Measurements from ENCODE around the gene ANKS1B. TPM values are rescaled to one million over a fixed set of nuclear protein-coding genes. Genes with fewer than 3 reads are reported as not detected.

Gene ANKS1B
- total RNA-seq, 1 donor from 2014 or later: 2.3 TPM

- H3K4me3 Mint-ChIP-seq (ENCODE audit: unreplicated experiment): no peak overlapping the region
- H3K27ac Mint-ChIP-seq (ENCODE audit: unreplicated experiment): no peak overlapping the region
- TF ChIP-seq, protein P1, sequence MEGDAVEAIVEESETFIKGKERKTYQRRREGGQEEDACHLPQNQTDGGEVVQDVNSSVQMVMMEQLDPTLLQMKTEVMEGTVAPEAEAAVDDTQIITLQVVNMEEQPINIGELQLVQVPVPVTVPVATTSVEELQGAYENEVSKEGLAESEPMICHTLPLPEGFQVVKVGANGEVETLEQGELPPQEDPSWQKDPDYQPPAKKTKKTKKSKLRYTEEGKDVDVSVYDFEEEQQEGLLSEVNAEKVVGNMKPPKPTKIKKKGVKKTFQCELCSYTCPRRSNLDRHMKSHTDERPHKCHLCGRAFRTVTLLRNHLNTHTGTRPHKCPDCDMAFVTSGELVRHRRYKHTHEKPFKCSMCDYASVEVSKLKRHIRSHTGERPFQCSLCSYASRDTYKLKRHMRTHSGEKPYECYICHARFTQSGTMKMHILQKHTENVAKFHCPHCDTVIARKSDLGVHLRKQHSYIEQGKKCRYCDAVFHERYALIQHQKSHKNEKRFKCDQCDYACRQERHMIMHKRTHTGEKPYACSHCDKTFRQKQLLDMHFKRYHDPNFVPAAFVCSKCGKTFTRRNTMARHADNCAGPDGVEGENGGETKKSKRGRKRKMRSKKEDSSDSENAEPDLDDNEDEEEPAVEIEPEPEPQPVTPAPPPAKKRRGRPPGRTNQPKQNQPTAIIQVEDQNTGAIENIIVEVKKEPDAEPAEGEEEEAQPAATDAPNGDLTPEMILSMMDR (IDR thresholded peaks at IDR 0.05): no peak
- H3K27me3 Mint-ChIP-seq (ENCODE audit: low read depth): no peaks in the 10 kb centered on the region
- no peaks in the 10 kb centered on the region for H3K4me1 Mint-ChIP-seq (ENCODE audit: low read depth)
- DNase-seq (ENCODE audit: low spot score): no peak
- H3K36me3 Mint-ChIP-seq (ENCODE audit: low read depth): no peaks in the 10 kb centered on the region
- peaks cover 5% of the 10 kb centered on the region for H3K9me3 Mint-ChIP-seq (ENCODE audit: low read depth)
Measured at GRCh38 chr12:99282624-99283023, 702.1 kb downstream of the ANKS1B start.

DNA sequence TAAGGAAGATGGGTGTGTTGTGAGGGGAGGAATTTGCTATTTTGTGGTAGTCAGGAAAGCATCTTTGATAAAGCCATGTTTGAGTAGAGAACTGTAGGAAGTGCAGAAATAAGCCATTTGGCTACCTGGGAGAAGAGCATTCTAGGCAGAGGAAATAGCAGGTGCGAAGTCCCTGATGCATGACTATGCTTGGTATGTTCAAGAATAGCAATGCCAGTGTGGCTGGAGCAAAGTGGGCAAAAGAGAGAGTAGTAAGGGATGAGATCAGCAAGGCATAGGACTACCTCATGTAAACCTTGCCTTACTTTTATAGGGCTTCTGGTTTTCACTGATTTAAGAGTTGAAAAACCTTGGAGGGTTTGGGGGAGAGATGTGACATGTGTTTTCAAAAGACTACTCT is 702.6 kb downstream of the ANKS1B start:
- TF ChIP-seq, protein P1 (IDR thresholded peaks at IDR 0.05): no peak
- H3K4me3 Mint-ChIP-seq (ENCODE audit: unreplicated experiment): no peak overlapping the region
- H3K27me3 Mint-ChIP-seq (ENCODE audit: low read depth): no peaks in the 10 kb centered on the region

DNA sequence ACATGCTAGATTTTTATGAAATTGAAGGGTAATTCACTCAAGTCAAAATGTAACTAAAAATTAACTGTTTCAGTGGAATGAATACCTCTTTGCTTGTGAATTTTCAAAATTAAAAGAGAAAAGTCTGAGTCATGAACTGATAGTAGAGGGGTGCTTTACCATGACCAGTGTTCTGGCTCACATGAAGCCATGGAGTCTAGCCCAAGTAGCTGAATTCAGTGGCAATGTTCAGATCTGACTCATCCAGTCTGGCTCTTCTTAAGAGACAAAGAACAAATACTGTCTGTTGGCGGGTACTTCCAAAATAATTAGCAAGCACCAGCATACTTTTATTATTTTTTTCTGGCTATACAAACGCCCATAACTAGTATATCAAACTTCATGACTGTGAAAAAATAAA is 703.5 kb downstream of the ANKS1B start:
- Mint-ChIP-seq H3K4me1 (ENCODE audit: low read depth) (no peaks in the 10 kb centered on the region), H3K27ac (ENCODE audit: unreplicated experiment) (no peak overlapping the region), H3K4me3 (ENCODE audit: unreplicated experiment) (no peak overlapping the region), H3K27me3 (ENCODE audit: low read depth) (no peaks in the 10 kb centered on the region), H3K36me3 (ENCODE audit: low read depth) (no peaks in the 10 kb centered on the region), H3K9me3 (ENCODE audit: low read depth) (peaks cover 5% of the 10 kb centered on the region)
- TF ChIP-seq, protein P1 (IDR thresholded peaks at IDR 0.05): no peak
- no peak for DNase-seq (ENCODE audit: low spot score)

More for the DNA sequence above, 702.6 kb downstream of the ANKS1B start:
- Mint-ChIP-seq H3K36me3 (ENCODE audit: low read depth) (no peaks in the 10 kb centered on the region), H3K9me3 (ENCODE audit: low read depth) (peaks cover under 1% of the 10 kb centered on the region), H3K27ac (ENCODE audit: unreplicated experiment) (no peak overlapping the region), H3K4me1 (ENCODE audit: low read depth) (no peaks in the 10 kb centered on the region)
- DNase-seq (ENCODE audit: low spot score): no peak

- DNase-seq (ENCODE audit: low spot score): no peak
- Mint-ChIP-seq H3K27me3 (ENCODE audit: low read depth) (no peaks in the 10 kb centered on the region), H3K4me3 (ENCODE audit: unreplicated experiment) (no peak overlapping the region), H3K36me3 (ENCODE audit: low read depth) (no peaks in the 10 kb centered on the region), H3K4me1 (ENCODE audit: low read depth) (no peaks in the 10 kb centered on the region), H3K9me3 (ENCODE audit: low read depth) (peaks cover 14% of the 10 kb centered on the region), H3K27ac (ENCODE audit: unreplicated experiment) (no peak overlapping the region)
- TF ChIP-seq, protein P1 (IDR thresholded peaks at IDR 0.05): no peak
Measured at GRCh38 chr12:99278899-99279298, 705.8 kb downstream of the ANKS1B start.

DNA sequence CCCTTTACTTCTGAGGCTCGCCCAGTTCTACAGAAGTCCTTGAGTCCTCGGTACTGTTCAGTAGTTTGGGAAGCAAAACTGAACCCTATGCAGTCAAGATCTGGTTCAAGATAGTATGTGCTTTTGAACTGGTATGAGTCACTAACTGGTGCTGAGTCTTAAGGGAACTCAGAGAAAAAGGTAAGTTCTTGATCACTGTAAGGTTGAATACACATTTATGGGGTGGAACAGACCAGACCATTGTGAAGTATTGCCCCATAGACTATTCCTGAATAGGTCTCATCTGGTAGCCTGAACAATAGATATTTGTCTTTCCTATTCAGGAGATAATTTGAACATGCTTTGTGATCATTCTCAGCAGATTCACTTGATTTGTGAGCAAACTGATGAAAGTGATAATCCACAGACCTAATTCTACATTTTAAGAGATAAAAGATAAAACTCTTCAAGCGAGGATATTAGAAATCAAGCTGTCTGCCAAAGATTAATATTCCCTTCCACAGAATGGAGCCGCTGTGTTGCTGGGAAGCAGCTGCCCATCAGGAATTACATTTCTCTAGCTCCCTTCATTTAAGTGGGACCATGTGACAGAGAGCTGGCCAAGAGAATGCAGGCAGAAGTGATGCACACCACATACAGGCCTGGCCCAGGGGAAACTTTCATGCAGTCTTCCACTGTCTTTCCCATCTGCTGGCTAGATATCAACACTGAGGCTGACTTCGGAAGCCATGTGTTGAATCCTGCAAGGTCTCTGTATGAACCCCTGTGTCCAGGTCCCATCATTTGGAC is 707.0 kb downstream of the ANKS1B start:
- no peak for DNase-seq (ENCODE audit: low spot score)
- Mint-ChIP-seq H3K27ac (ENCODE audit: unreplicated experiment) (no peak overlapping the region), H3K9me3 (ENCODE audit: low read depth) (peaks cover 14% of the 10 kb centered on the region), H3K4me1 (ENCODE audit: low read depth) (no peaks in the 10 kb centered on the region), H3K27me3 (ENCODE audit: low read depth) (no peaks in the 10 kb centered on the region), H3K4me3 (ENCODE audit: unreplicated experiment) (no peak overlapping the region), H3K36me3 (ENCODE audit: low read depth) (no peaks in the 10 kb centered on the region)
- TF ChIP-seq, protein P1 (IDR thresholded peaks at IDR 0.05): no peak
